AG04450 (cell line): ENCODE results near the gene GALNT2. TPM values are rescaled to one million over a fixed set of nuclear protein-coding genes. Genes with fewer than 3 reads are reported as not detected.

ENCODE experiments used
- CTCF ChIA-PET: fragments of 300-600, 350-600 bp; formaldehyde crosslinking; extraction: SDS; loops from one replicate; lab custom pipeline; 2022; ENCODE audit warnings: antibody characterized with exemption, inconsistent platforms; lab: Charles Lee
- POLR2A ChIA-PET: fragments of 350-600 bp; formaldehyde crosslinking; extraction: SDS; loops from one replicate; lab custom pipeline; 2021; ENCODE audit warnings: antibody characterized with exemption, inconsistent platforms; lab: Yijun Ruan, JAX
- DNase-seq: peaks from one replicate; pipeline ENCODE4 v3.0.0-alpha.2; 2011; ENCODE audit warnings: low read depth, low spot score
- H3K27ac ChIP-seq: one replicate; pipeline ENCODE4 v1.5.1; 2012; ENCODE audit warnings: low read depth, low read length, control low read depth
- H3K27me3 ChIP-seq: one replicate; pipeline ENCODE4 v1.6.0; 2012; ENCODE audit warnings: low read length; ENCODE audit not compliant: control insufficient read depth, insufficient read depth
- H3K4me3 ChIP-seq: 2 replicates; pipeline ENCODE4 v1.5.1; 2011; ENCODE audit warnings: mild to moderate bottlenecking, low read depth, low read length, control low read depth
- H3K9me3 ChIP-seq: 2 replicates; pipeline ENCODE4 v1.5.1; 2012; ENCODE audit warnings: low read length; ENCODE audit not compliant: control insufficient read depth, insufficient read depth
- polyA plus RNA-seq: library from polyadenylated mRNA; depleted of rRNA; stranded (reverse); fragments of >200 nt; gene quantifications from 2 replicates; pipeline ENCODE4 v1.2.3, GENCODE V29; 2011
- TF ChIP-seq, protein P1 (sequence below): IDR thresholded peaks from 2 replicates; pipeline ENCODE4 v1.5.1; 2011; ENCODE audit warnings: low read depth, low read length, control low read depth, inconsistent platforms

GALNT2 gene
- polyA plus RNA-seq, 1 experiment: 121 TPM

GRCh38 chr1:230031131-230031530 lies 35.9 kb upstream of the GALNT2 start:
- CTCF ChIA-PET: no interaction called here
- Histone ChIP-seq H3K9me3 (no peaks in the 10 kb centered on the region), H3K27ac (no peak overlapping the region), H3K27me3 (peaks cover 2% of the 10 kb centered on the region), H3K4me3 (no peak overlapping the region)
- POLR2A ChIA-PET: no interaction called here
- TF ChIP-seq, protein P1, sequence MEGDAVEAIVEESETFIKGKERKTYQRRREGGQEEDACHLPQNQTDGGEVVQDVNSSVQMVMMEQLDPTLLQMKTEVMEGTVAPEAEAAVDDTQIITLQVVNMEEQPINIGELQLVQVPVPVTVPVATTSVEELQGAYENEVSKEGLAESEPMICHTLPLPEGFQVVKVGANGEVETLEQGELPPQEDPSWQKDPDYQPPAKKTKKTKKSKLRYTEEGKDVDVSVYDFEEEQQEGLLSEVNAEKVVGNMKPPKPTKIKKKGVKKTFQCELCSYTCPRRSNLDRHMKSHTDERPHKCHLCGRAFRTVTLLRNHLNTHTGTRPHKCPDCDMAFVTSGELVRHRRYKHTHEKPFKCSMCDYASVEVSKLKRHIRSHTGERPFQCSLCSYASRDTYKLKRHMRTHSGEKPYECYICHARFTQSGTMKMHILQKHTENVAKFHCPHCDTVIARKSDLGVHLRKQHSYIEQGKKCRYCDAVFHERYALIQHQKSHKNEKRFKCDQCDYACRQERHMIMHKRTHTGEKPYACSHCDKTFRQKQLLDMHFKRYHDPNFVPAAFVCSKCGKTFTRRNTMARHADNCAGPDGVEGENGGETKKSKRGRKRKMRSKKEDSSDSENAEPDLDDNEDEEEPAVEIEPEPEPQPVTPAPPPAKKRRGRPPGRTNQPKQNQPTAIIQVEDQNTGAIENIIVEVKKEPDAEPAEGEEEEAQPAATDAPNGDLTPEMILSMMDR: no peak
- no peak for DNase-seq

DNA sequence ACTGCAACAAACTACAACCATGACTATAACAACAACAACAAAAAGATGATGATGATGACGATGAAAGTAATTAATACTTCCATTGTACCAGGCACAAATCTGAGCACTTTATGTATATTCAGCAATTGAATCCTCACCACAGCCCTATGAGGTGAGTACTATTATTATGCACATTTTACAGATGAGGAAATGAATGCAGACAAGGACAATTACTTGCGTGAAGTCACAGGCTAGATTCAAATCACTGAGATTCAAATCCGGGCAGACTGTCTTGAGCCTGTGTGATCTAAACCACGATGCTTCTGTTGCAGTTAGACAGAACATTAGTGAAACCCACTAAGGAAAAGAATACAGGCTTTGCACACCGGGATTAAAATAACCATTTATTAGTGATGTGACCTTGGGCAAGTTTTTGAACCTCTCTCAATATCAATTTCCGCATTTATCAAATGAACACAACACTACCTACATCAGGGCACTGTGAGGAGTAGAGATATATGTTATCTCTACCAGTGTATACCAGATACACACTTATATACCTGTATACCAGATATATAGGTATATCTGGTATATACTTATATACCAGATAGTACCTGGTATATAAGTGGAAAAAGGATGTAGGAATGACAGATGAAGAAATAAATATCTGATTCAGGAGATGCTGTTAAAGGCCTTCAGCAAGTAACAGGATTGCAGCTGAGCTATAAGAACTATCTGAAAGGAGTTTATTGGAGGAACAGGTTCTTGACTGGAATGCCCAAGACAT lies 34.3 kb upstream of the GALNT2 start:
- POLR2A ChIA-PET: no interaction called here
- Histone ChIP-seq H3K27me3 (peaks cover 5% of the 10 kb centered on the region), H3K27ac (no peak overlapping the region), H3K4me3 (no peak overlapping the region), H3K9me3 (no peaks in the 10 kb centered on the region)
- TF ChIP-seq, protein P1: no peak
- no peak for DNase-seq
- CTCF ChIA-PET: no interaction called here

- Histone ChIP-seq H3K27ac (no peak overlapping the region), H3K9me3 (no peaks in the 10 kb centered on the region), H3K27me3 (peaks cover 5% of the 10 kb centered on the region), H3K4me3 (no peak overlapping the region)
- POLR2A ChIA-PET: no interaction called here
- TF ChIP-seq, protein P1: no peak
- CTCF ChIA-PET: interaction anchor here (1.2 kb wide), 1 partner anchor 18 kb away, joined by 8 read pairs; no protein-coding TSS in a partner anchor
- DNase-seq: no peak
Observed at GRCh38 chr1:230037261-230037660, 29.8 kb upstream of the GALNT2 start.

GRCh38 chr1:230040440-230040839 lies 26.6 kb upstream of the GALNT2 start:
- DNase-seq: no peak
- Histone ChIP-seq H3K27ac (no peak overlapping the region), H3K4me3 (no peak overlapping the region), H3K9me3 (no peaks in the 10 kb centered on the region), H3K27me3 (peaks cover 9% of the 10 kb centered on the region)
- TF ChIP-seq, protein P1: no peak
- ChIA-PET CTCF (no interaction called here), POLR2A (no interaction called here)

GRCh38 chr1:230043081-230043480 lies 24.0 kb upstream of the GALNT2 start:
- H3K9me3 ChIP-seq: no peaks in the 10 kb centered on the region
- no peak for DNase-seq
- TF ChIP-seq, protein P1: no peak
- H3K4me3 ChIP-seq: no peak overlapping the region
- ChIA-PET POLR2A (no interaction called here), CTCF (no interaction called here)
- H3K27ac ChIP-seq: no peak overlapping the region
- H3K27me3 ChIP-seq: peaks cover 8% of the 10 kb centered on the region
